ENCODE results near the gene PDZK1IP1.

GRCh38 chr1:47232187-47232874 is 42.5 kb upstream of the PDZK1IP1 start, which contains the start of gene TAL1:
- peak in 1 of 4 donors; percentile 4 for TF ChIP-seq POLR2AphosphoS5 (IDR thresholded peaks at IDR 0.05)
- no peak for TF ChIP-seq POLR2A (IDR thresholded peaks at IDR 0.05)
- TF ChIP-seq CTCF (IDR thresholded peaks at IDR 0.05): no peak
- TF ChIP-seq EP300 (IDR thresholded peaks at IDR 0.05): no peak
